Thoracic aorta (tissue), 2 donors: Measurements from ENCODE around the gene C16orf96. TPM values are rescaled to one million over a fixed set of nuclear protein-coding genes. Genes with fewer than 3 reads are reported as not detected.

ENCODE experiments used
- ATAC-seq: fragments of 150-250 bp; one replicate; pipeline ENCODE4 v1.8.0; 2017; ENCODE audit warnings: low read depth; ENCODE audit not compliant: insufficient number of reproducible peaks, low FRiP score
- DNase-seq: peaks from one replicate; pipeline ENCODE4 v3.0.0-alpha.2; 2020; ENCODE audit warnings: low spot score
- H3K27ac ChIP-seq, 2 donors: fragments of 200-600 bp; sonication (generic); 1 replicate in 1 of 2; 2 replicates in 1 of 2; pipeline ENCODE4 v1.5.1; 2016; ENCODE audit warnings: mild to moderate bottlenecking in 2 of 2, moderate library complexity in 2 of 2
- H3K27me3 ChIP-seq: fragments of 200-600 bp; sonication (generic); replicated peaks from 2 replicates; pipeline ENCODE4 v1.6.0; 2016; ENCODE audit warnings: mild to moderate bottlenecking; ENCODE audit not compliant: insufficient read depth
- H3K36me3 ChIP-seq: fragments of 200-600 bp; sonication (generic); one replicate; pipeline ENCODE4 v1.5.1; 2016
- H3K4me1 ChIP-seq, 2 donors: fragments of 200-600 bp; sonication (generic); 1 replicate in 1 of 2; 2 replicates in 1 of 2; pipeline versions ENCODE4 v1.5.1 to v1.6.0; 2016; ENCODE audit warnings: low read depth in 2 of 2, mild to moderate bottlenecking in 1 of 2; ENCODE audit not compliant: control insufficient read depth in 1 of 2
- H3K4me3 ChIP-seq: fragments of 200-600 bp; sonication (generic); 2 replicates; pipeline ENCODE4 v1.5.1; 2016; ENCODE audit warnings: mild to moderate bottlenecking
- H3K9me3 ChIP-seq: fragments of 200-600 bp; sonication (generic); 2 replicates; pipeline ENCODE4 v1.5.1; 2016
- CTCF ChIP-seq: fragments of 200-600 bp; sonication (generic); IDR thresholded peaks from one replicate; pipeline ENCODE4 v1.5.1; 2019; ENCODE audit warnings: antibody characterized with exemption
- total RNA-seq, 2 donors: library from RNA; depleted of rRNA; stranded (reverse); fragments of >200 nt; gene quantifications; one replicate each; pipeline versions ENCODE4 v1.1.0 to v1.2.3, GENCODE V29; 2016

C16orf96 gene
- total RNA-seq, 2 donors from 2014 or later = not detected

- ATAC-seq (no peak), DNase-seq (no peak)
- no peak for TF ChIP-seq CTCF
- Histone ChIP-seq H3K4me1 (peaks cover 8 to 13% of the 10 kb centered on the region in 2 donors), H3K27ac (no peak overlapping the region), H3K27me3 (no peaks in the 10 kb centered on the region), H3K4me3 (no peak overlapping the region), H3K36me3 (no peaks in the 10 kb centered on the region), H3K9me3 (no peaks in the 10 kb centered on the region)
Observed at GRCh38 chr16:4599037-4599436, 42.9 kb downstream of the C16orf96 start.

DNA sequence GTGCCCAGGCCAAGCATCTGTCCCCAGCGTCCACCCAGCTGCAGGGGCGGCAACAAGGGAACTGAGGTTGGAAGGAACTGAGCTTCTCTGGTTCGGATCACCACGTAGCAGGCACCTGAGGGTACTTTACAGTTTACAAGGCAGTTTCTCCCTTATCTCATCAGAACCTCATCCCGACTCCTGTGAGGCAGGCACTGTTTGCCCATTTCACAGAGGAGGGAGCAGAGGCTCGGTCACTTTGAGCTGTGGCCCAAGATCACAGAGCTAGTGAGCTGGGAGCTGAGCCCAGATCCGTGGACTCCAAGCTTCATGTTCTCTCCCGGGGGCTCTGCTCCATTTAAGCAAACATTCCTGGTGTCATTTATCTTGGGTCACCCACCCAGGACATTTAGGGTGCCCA lies 43.4 kb downstream of the C16orf96 start:
- DNase-seq (no peak), ATAC-seq (no peak)
- Histone ChIP-seq H3K4me1 (peaks cover 8 to 18% of the 10 kb centered on the region in 2 donors), H3K9me3 (no peaks in the 10 kb centered on the region), H3K27ac (no peak overlapping the region), H3K36me3 (no peaks in the 10 kb centered on the region), H3K4me3 (no peak overlapping the region), H3K27me3 (no peaks in the 10 kb centered on the region)
- no peak for TF ChIP-seq CTCF

- no peak for DNase-seq
- Histone ChIP-seq H3K9me3 (no peaks in the 10 kb centered on the region), H3K27me3 (no peaks in the 10 kb centered on the region), H3K4me1 (peaks cover 8 to 26% of the 10 kb centered on the region in 2 donors), H3K4me3 (no peak overlapping the region), H3K36me3 (no peaks in the 10 kb centered on the region), H3K27ac (no peak overlapping the region)
- no peak for TF ChIP-seq CTCF
- no peak for ATAC-seq
Observed at GRCh38 chr16:4601036-4601863, 45.1 kb downstream of the C16orf96 start.

DNA sequence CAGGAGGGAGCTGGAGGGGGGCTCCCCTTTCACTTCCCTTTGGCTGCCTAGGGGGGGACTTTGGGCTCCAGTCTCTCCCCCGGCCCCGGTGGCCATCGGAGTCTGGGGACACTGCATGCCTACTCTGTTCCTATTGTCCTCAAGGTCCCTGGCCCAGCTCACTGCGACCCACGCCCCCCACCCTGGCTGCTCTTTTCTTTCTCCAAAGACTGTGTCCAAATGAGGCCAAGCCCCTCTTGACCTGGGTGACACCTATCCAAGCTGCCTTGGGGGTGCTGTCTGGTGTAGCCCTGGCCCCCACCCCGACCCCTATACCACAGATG lies 45.7 kb downstream of the C16orf96 start:
- no peak overlapping the region for H3K27ac ChIP-seq
- no peaks in the 10 kb centered on the region for H3K36me3 ChIP-seq
- H3K4me1 ChIP-seq = peaks cover 8 to 26% of the 10 kb centered on the region in 2 donors
- no peak for DNase-seq
- ATAC-seq = no peak
- H3K4me3 ChIP-seq = no peak overlapping the region
- no peaks in the 10 kb centered on the region for H3K9me3 ChIP-seq
- TF ChIP-seq CTCF = no peak
- no peaks in the 10 kb centered on the region for H3K27me3 ChIP-seq

DNA sequence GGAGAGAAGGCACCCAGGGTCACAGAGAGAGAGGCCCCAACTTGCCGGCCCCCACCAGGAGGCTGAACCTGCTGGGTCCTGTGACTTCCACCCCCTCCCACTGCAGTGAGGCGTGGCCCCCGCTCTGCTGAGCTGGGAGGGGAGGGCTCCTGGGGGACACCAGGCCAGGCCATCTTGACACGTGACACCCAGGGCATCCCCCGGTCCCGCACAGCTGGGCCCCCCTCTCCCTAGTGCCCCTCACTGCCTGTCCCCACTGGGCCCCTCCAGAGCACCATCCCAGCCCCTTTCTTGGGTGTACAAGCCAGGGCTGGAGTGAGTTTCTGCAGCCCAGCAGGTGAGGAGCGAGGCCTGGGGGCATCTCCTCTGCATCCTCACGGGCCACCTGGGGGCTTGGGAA lies 46.2 kb downstream of the C16orf96 start:
- ATAC-seq = no peak
- H3K27ac ChIP-seq = no peak overlapping the region

More for the DNA sequence above, 46.2 kb downstream of the C16orf96 start:
- DNase-seq = no peak
- peaks cover 8 to 26% of the 10 kb centered on the region in 2 donors for H3K4me1 ChIP-seq
- H3K36me3 ChIP-seq = no peaks in the 10 kb centered on the region
- no peak for TF ChIP-seq CTCF
- H3K9me3 ChIP-seq = no peaks in the 10 kb centered on the region
- no peak overlapping the region for H3K4me3 ChIP-seq
- no peaks in the 10 kb centered on the region for H3K27me3 ChIP-seq
